Fibroblast of lung (primary cell): Measurements from ENCODE around the gene STYXL2. TPM values are rescaled to one million over a fixed set of nuclear protein-coding genes. Genes with fewer than 3 reads are reported as not detected.

ENCODE experiments used
- DNase-seq, 2 donors: peaks; one replicate each; pipeline versions ENCODE4 v3.0.0 to v3.0.0-alpha.2; 2010; ENCODE audit warnings: low read depth in 2 of 2
- H2AFZ ChIP-seq: 2 replicates; pipeline ENCODE4 v1.5.1; 2012; ENCODE audit warnings: low read length, control low read depth, inconsistent platforms
- H3K27ac ChIP-seq: 2 replicates; pipeline ENCODE4 v1.5.1; 2011; ENCODE audit warnings: low read length, control low read depth; ENCODE audit not compliant: insufficient read depth
- H3K27me3 ChIP-seq: 2 replicates; pipeline ENCODE4 v1.5.1; 2011; ENCODE audit warnings: mild to moderate bottlenecking, low read length; ENCODE audit not compliant: control insufficient read depth, insufficient read depth
- H3K36me3 ChIP-seq: 2 replicates; pipeline ENCODE4 v1.5.1; 2011; ENCODE audit warnings: low read length; ENCODE audit not compliant: control insufficient read depth, insufficient read depth
- H3K4me1 ChIP-seq: 2 replicates; pipeline ENCODE4 v1.5.1; 2011; ENCODE audit warnings: low read length; ENCODE audit not compliant: control insufficient read depth, insufficient read depth; ENCODE audit errors: extremely low read depth
- H3K4me2 ChIP-seq: 2 replicates; pipeline ENCODE4 v1.5.1; 2011; ENCODE audit warnings: low read length, control low read depth; ENCODE audit not compliant: insufficient read depth; ENCODE audit errors: extremely low read depth
- H3K4me3 ChIP-seq, 4 experiments: fragments of 200-600 bp in 1 of 4; sonication (generic) in 1 of 4; replicated peaks in 1 of 4; 2 replicates each; pipeline ENCODE4 v1.5.1; 2011 to 2016; ENCODE audit warnings: low read length in 4 of 4, low read depth in 3 of 4, mild to moderate bottlenecking in 3 of 4, control low read depth in 2 of 4, inconsistent platforms in 1 of 4, mixed read lengths in 1 of 4; ENCODE audit not compliant: insufficient read depth in 1 of 4; ENCODE audit errors: control extremely low read depth in 1 of 4
- H3K79me2 ChIP-seq: 2 replicates; pipeline ENCODE4 v1.5.1; 2012; ENCODE audit warnings: mild to moderate bottlenecking, low read length, inconsistent platforms; ENCODE audit not compliant: control insufficient read depth, insufficient read depth
- H3K9ac ChIP-seq: 2 replicates; pipeline ENCODE4 v1.5.1; 2011; ENCODE audit warnings: mild to moderate bottlenecking, low read length, control low read depth; ENCODE audit not compliant: insufficient read depth
- H3K9me3 ChIP-seq: 2 replicates; pipeline ENCODE4 v1.5.1; 2012; ENCODE audit warnings: low read depth, low read length; ENCODE audit not compliant: control insufficient read depth, insufficient read depth
- H4K20me1 ChIP-seq: 2 replicates; pipeline ENCODE4 v1.5.1; 2011; ENCODE audit warnings: low read length; ENCODE audit not compliant: control insufficient read depth, insufficient read depth; ENCODE audit errors: extremely low read depth
- CTCF ChIP-seq, 2 donors: IDR thresholded peaks in 1 of 2; conservative IDR thresholded peaks in 1 of 2; 1 replicate in 1 of 2; 2 replicates in 1 of 2; pipeline ENCODE4 v1.5.1; 2011 to 2012; ENCODE audit warnings: low read length in 2 of 2, control low read depth in 1 of 2, inconsistent platforms in 1 of 2, low read depth in 1 of 2, mild to moderate bottlenecking in 1 of 2
- EZH2 ChIP-seq: IDR thresholded peaks from 2 replicates; pipeline ENCODE4 v1.5.1; 2012; ENCODE audit warnings: low read length, control low read depth, mild to moderate bottlenecking; ENCODE audit errors: missing control alignments
- polyA plus RNA-seq, 2 donors: library from polyadenylated mRNA; depleted of rRNA in 1 of 2; stranded (reverse) in 1 of 2; unstranded in 1 of 2; fragments of >200 nt; gene quantifications; 2 replicates each; pipeline ENCODE4 v1.2.1, GENCODE V29; 2011 to 2012; ENCODE audit warnings: missing spikeins in 1 of 2
- total RNA-seq: library from RNA; depleted of rRNA; stranded (reverse); fragments of >200 nt; gene quantifications from 2 replicates; pipeline ENCODE4 v1.2.1, GENCODE V29; 2014

STYXL2 gene
- total and polyA plus RNA-seq, 2 donors (not counting 1 experiment from before 2014, with no cell fraction given): not detected

GRCh38 chr1:167110586-167110985, 16.7 kb downstream of the STYXL2 start:
- Histone ChIP-seq H3K79me2 (no peaks in the 10 kb centered on the region), H4K20me1 (no peaks in the 10 kb centered on the region), H3K27me3 (no peaks in the 10 kb centered on the region), H3K9me3 (no peaks in the 10 kb centered on the region), H3K4me1 (no peaks in the 10 kb centered on the region), H3K9ac (no peak overlapping the region), H3K4me2 (no peak overlapping the region), H2AFZ (no peak overlapping the region), H3K4me3 (no peak overlapping the region), H3K36me3 (no peaks in the 10 kb centered on the region), H3K27ac (no peak overlapping the region)
- DNase-seq: no peak
- TF ChIP-seq EZH2 (no peak), CTCF (conservative IDR thresholded peaks at IDR 0.05 in 1 of 2, IDR thresholded peaks at IDR 0.05 in 1 of 2; ENCODE audit: low read depth in 1 of 2, low read length in 2 of 2) (no peak)

- TF ChIP-seq EZH2 (no peak), CTCF (conservative IDR thresholded peaks at IDR 0.05 in 1 of 2, IDR thresholded peaks at IDR 0.05 in 1 of 2; ENCODE audit: low read depth in 1 of 2, low read length in 2 of 2) (no peak)
- H3K27ac ChIP-seq: no peak overlapping the region
- H3K79me2 ChIP-seq: no peaks in the 10 kb centered on the region
- H3K27me3 ChIP-seq: no peaks in the 10 kb centered on the region
- H3K4me1 ChIP-seq: no peaks in the 10 kb centered on the region
- H2AFZ ChIP-seq: no peak overlapping the region
- no peaks in the 10 kb centered on the region for H3K9me3 ChIP-seq
- no peak overlapping the region for H3K9ac ChIP-seq
- H3K4me3 ChIP-seq: no peak overlapping the region
- H4K20me1 ChIP-seq: no peaks in the 10 kb centered on the region
- no peaks in the 10 kb centered on the region for H3K36me3 ChIP-seq
- no peak for DNase-seq
- H3K4me2 ChIP-seq: no peak overlapping the region
Observed at GRCh38 chr1:167111868-167112709, 18.2 kb downstream of the STYXL2 start.

DNA sequence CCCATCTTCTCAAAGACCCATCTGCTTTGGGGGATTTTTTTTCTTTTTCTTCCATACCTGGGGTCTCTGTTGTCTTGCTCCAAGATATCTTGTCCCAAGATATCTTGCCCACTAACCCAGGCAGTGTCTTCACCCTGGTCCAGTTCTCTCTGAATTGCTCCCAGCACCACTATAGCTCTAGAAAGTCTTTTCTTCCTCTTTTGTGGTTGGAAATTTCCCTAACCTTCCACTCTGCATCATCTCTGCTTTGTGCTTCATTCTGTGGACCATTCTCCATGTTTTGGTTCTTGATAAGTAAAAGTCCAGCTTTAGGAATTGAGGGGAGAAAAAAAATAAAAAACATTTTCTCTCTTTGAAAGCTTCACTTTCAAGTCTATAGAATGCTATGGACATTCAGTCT, 20.9 kb downstream of the STYXL2 start:
- Histone ChIP-seq H3K4me2 (no peak overlapping the region), H3K36me3 (no peaks in the 10 kb centered on the region), H3K79me2 (no peaks in the 10 kb centered on the region), H3K4me1 (no peaks in the 10 kb centered on the region), H3K4me3 (no peak overlapping the region), H3K27me3 (no peaks in the 10 kb centered on the region), H4K20me1 (no peaks in the 10 kb centered on the region), H3K27ac (no peak overlapping the region), H3K9me3 (no peaks in the 10 kb centered on the region), H2AFZ (no peak overlapping the region), H3K9ac (no peak overlapping the region)
- DNase-seq: no peak
- TF ChIP-seq CTCF (conservative IDR thresholded peaks at IDR 0.05 in 1 of 2, IDR thresholded peaks at IDR 0.05 in 1 of 2; ENCODE audit: low read depth in 1 of 2, low read length in 2 of 2) (no peak), EZH2 (no peak)
